ENCODE data around the gene ZBTB7B.
"Not testable (repeated sequence)": the region's sequence is repeated elsewhere in the genome, so short reads cannot be mapped to it uniquely, and the experiment has no call there.

Gene ZBTB7B

GRCh38 chr1:154978360-154978759, 24.2 kb upstream of the ZBTB7B start:
- TF ChIP-seq, protein P1, sequence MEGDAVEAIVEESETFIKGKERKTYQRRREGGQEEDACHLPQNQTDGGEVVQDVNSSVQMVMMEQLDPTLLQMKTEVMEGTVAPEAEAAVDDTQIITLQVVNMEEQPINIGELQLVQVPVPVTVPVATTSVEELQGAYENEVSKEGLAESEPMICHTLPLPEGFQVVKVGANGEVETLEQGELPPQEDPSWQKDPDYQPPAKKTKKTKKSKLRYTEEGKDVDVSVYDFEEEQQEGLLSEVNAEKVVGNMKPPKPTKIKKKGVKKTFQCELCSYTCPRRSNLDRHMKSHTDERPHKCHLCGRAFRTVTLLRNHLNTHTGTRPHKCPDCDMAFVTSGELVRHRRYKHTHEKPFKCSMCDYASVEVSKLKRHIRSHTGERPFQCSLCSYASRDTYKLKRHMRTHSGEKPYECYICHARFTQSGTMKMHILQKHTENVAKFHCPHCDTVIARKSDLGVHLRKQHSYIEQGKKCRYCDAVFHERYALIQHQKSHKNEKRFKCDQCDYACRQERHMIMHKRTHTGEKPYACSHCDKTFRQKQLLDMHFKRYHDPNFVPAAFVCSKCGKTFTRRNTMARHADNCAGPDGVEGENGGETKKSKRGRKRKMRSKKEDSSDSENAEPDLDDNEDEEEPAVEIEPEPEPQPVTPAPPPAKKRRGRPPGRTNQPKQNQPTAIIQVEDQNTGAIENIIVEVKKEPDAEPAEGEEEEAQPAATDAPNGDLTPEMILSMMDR (IDR thresholded peaks at IDR 0.05; ENCODE audit: low read depth, low read length, missing control alignments) = no peak
- no peak for DNase-seq (ENCODE audit: extremely low read depth, low read depth)
- no peak overlapping the region for H3K4me3 ChIP-seq (replicated peaks; ENCODE audit: low read depth, low read length)

GRCh38 chr1:154982341-154982740, 20.3 kb upstream of the ZBTB7B start:
- TF ChIP-seq, protein P1 (IDR thresholded peaks at IDR 0.05; ENCODE audit: low read depth, low read length, missing control alignments) = no peak
- DNase-seq (ENCODE audit: extremely low read depth, low read depth) = no peak
- H3K4me3 ChIP-seq (replicated peaks; ENCODE audit: low read depth, low read length) = peak overlapping the region; percentile 94

- H3K4me3 ChIP-seq (replicated peaks; ENCODE audit: low read depth, low read length) = peak within 1 kb of the TSS; percentile 94
- peak; percentile 100 for DNase-seq (ENCODE audit: extremely low read depth, low read depth)
- TF ChIP-seq, protein P1 (IDR thresholded peaks at IDR 0.05; ENCODE audit: low read depth, low read length, missing control alignments) = no peak
Measured at GRCh38 chr1:154982897-154983648, 19.5 kb upstream of the ZBTB7B start, which contains the start of gene FLAD1. Gene FLAD1 (plus strand): TSS chr1:154983344. CDS start chr1:154983695, 351 bp downstream.

DNA sequence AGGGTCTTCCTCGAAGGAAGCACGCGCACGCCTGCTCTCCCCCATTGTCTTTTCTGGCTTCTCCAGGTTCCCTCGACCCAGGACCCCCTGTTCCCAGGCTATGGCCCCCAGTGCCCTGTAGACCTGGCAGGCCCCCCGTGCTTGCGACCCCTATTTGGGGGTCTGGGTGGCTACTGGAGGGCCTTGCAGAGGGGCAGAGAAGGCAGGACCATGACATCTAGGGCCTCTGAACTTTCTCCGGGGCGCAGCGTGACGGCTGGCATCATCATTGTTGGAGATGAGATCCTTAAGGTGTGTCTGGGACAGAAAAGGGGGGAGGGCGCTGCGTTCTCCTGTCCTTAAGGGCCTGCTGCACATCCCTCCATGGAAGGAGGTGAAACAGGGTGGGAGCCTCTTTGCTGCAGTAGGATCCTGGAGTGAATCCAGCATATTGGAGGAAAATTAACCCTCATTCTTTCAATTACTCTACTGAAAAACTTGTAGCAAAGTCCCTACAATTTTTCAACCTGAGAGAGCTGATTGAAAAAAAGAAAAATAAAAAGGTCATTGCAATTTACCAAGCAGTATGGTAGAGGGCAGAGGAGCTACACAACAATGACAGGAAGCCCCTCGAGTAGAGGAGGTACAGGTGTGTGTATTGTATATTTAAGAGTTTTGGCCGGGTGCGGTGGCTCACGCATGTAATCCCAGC, 18.7 kb upstream of the ZBTB7B start:
- H3K4me3 ChIP-seq (replicated peaks; ENCODE audit: low read depth, low read length) = peak overlapping the region; percentile 94
- TF ChIP-seq, protein P1 (IDR thresholded peaks at IDR 0.05; ENCODE audit: low read depth, low read length, missing control alignments) = no peak
- DNase-seq (ENCODE audit: extremely low read depth, low read depth) = no peak

DNA sequence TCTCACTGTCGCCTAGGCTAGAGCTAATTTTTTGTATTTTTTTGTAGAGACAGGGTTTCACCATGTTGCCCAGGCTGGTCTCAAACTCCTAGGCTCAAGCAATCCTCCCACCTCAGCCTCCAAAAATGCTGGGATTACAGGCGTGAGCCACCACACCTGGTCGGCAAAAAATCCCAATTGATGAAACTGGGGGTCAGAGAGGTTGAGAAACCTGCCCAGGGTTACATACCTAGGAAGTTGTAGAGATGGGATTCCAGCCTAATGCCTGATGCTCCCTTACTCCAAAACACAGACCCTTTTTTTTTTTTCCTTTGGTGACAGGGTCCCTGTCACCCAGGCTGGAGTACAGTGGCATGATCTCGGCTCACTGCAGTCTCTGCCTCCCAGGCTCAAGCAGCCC, 15.9 kb upstream of the ZBTB7B start:
- DNase-seq (ENCODE audit: extremely low read depth, low read depth); H3K4me3 ChIP-seq (replicated peaks; ENCODE audit: low read depth, low read length): not testable (repeated sequence)

GRCh38 chr1:154987326-154987725, 15.3 kb upstream of the ZBTB7B start:
- DNase-seq (ENCODE audit: extremely low read depth, low read depth) = no peak
- H3K4me3 ChIP-seq (replicated peaks; ENCODE audit: low read depth, low read length) = no peak overlapping the region
- TF ChIP-seq, protein P1 (IDR thresholded peaks at IDR 0.05; ENCODE audit: low read depth, low read length, missing control alignments) = no peak

All from HFF-Myc (cell line).